ENCODE data around the gene CAPN10.

The CAPN10 gene

DNA sequence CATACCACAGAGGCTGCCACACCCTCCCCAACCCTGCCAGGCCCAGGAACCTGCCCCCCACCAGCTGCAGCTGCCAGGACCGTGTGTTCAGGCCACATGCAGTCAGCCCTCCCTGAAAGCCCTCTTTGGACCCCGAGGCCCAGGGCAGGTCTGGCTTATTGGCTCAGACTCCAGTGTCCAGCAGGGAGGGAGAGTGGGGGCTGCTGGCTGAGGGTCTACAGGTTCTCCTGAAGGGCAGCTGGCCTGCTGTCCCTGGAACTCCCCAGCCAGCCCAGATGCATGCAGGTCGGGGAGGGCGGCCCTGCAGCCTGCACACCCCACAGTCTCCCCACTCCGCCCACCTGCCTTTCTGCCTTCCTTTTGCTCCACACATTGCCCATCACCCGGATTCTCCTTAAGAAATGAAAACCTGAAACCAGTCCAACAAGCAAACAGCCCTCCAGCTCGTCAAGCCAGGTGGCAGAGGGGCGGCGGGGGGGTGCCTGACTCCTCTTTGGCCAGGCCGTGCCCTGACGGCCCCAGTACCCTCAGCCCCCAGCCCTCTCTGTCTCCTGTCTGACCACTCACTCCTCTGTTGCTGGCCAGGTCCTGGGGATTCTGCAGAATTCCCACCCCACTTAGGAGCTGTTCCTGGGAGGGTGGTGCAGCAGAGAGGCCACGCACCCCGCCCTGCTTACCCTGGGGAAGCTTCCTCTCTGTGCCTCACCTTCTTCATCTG, 56.7 kb downstream of the CAPN10 start:
- H3K4me1 Mint-ChIP-seq: no peaks in the 10 kb centered on the region
- peaks cover 3% of the 10 kb centered on the region for H3K9me3 Mint-ChIP-seq
- peaks cover 45% of the 10 kb centered on the region for H3K27me3 Mint-ChIP-seq (ENCODE audit: low read depth)
- TF ChIP-seq, protein P1, sequence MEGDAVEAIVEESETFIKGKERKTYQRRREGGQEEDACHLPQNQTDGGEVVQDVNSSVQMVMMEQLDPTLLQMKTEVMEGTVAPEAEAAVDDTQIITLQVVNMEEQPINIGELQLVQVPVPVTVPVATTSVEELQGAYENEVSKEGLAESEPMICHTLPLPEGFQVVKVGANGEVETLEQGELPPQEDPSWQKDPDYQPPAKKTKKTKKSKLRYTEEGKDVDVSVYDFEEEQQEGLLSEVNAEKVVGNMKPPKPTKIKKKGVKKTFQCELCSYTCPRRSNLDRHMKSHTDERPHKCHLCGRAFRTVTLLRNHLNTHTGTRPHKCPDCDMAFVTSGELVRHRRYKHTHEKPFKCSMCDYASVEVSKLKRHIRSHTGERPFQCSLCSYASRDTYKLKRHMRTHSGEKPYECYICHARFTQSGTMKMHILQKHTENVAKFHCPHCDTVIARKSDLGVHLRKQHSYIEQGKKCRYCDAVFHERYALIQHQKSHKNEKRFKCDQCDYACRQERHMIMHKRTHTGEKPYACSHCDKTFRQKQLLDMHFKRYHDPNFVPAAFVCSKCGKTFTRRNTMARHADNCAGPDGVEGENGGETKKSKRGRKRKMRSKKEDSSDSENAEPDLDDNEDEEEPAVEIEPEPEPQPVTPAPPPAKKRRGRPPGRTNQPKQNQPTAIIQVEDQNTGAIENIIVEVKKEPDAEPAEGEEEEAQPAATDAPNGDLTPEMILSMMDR (IDR thresholded peaks at IDR 0.05; ENCODE audit: unreplicated experiment in 3 of 3): no peak
- no peak overlapping the region for H3K4me3 Mint-ChIP-seq
- no peak overlapping the region for H3K27ac Mint-ChIP-seq
- no peaks in the 10 kb centered on the region for H3K36me3 Mint-ChIP-seq (ENCODE audit: low read depth)

DNA sequence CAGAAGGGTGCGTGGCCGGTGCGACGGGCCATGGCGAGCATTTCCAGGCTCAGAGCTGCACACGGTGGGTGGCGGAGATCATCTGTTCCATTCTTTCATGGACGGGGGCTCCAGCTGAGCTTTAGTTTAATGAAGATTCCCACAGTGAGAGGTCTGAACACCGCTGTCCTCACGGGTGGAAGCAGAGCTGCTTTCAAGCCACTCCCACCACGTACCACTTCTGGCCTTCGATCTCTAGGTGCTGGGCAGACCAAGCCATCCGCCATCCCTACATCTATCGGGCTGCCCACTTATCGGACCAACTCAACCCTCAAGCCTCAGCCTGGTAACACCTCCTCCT, 57.2 kb downstream of the CAPN10 start:
- Mint-ChIP-seq H3K27me3 (ENCODE audit: low read depth) (peaks cover 45% of the 10 kb centered on the region), H3K4me3 (no peak overlapping the region)

DNA sequence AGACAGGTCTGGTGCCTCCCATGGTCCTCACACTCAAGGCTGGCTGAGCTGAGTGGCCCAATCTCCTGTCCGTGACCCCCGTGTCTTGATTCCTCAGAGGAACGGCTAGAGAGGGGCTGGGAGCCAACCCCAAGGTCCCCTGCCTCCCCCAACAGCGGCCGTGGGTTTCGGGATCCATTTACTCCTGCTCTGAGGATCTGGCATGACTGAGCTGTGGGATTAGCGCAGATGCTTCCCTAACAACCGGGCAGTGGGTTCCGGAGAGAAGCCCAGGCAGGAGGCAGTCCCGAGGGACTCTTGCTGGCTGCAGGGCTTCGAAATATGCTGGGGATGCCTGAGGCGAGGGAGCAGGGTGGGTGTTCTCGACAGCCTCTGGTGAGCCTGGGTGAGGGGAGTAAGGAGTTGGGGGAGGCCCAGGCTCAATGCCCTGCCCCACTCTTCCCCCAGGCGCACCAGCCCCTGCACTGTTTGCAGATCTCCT, 57.7 kb downstream of the CAPN10 start:
- H3K4me1 Mint-ChIP-seq: no peaks in the 10 kb centered on the region
- no peak overlapping the region for H3K27ac Mint-ChIP-seq
- H3K9me3 Mint-ChIP-seq: no peaks in the 10 kb centered on the region
- no peak overlapping the region for H3K4me3 Mint-ChIP-seq
- peaks cover 47% of the 10 kb centered on the region for H3K27me3 Mint-ChIP-seq (ENCODE audit: low read depth)
- H3K36me3 Mint-ChIP-seq (ENCODE audit: low read depth): no peaks in the 10 kb centered on the region
- TF ChIP-seq, protein P1 (IDR thresholded peaks at IDR 0.05; ENCODE audit: unreplicated experiment in 3 of 3): no peak

More for the DNA sequence above, 57.2 kb downstream of the CAPN10 start:
- Mint-ChIP-seq H3K9me3 (peaks cover 2% of the 10 kb centered on the region), H3K27ac (no peak overlapping the region), H3K4me1 (no peaks in the 10 kb centered on the region), H3K36me3 (ENCODE audit: low read depth) (no peaks in the 10 kb centered on the region)
- TF ChIP-seq, protein P1 (IDR thresholded peaks at IDR 0.05; ENCODE audit: unreplicated experiment in 3 of 3): no peak

DNA sequence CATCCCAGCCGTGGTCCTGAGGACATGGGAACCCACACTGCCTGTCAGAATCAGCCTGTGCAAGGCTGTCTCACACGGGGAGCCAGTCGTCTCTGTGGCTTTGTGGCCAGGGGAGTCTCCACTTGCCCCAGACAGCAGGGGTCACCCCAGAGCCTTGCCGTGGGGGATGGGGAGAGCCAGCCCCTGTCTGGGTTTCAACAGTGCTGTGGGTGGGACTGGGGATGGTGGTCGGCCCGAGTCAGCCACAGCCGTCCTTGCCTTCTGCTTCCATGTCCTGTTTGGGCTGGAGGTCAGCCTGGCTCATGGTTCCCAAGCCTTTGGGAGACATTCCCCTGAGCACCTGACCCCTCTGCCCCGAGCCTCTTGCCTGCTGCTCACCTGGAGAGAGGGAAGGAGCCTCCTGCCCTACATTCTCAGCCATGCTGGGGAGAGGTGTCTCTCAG, 58.3 kb downstream of the CAPN10 start:
- Mint-ChIP-seq H3K4me1 (no peaks in the 10 kb centered on the region), H3K36me3 (ENCODE audit: low read depth) (no peaks in the 10 kb centered on the region), H3K9me3 (no peaks in the 10 kb centered on the region), H3K27ac (no peak overlapping the region), H3K27me3 (ENCODE audit: low read depth) (peaks cover 49% of the 10 kb centered on the region), H3K4me3 (no peak overlapping the region)
- TF ChIP-seq, protein P1 (IDR thresholded peaks at IDR 0.05; ENCODE audit: unreplicated experiment in 3 of 3): no peak

DNA sequence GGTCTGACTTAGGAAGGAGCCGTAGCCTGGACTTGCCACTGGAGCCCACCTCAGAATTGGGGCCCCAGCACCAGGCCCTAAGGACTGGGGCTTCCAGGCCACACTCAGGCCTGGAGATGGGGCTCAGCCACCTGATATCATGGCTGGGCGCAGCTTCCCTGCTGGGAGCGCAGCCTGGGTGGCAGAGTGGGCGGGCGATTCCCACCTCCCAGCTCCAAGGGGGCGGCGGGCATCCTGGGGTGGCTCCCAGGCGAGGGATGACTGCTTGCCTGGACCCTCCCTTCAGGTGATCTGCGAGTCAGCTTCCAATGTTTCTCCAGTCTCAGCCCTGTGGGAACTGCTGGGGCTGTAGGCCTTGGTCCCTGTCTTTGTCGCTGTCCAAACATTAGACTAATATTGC, 58.8 kb downstream of the CAPN10 start:
- Mint-ChIP-seq H3K36me3 (ENCODE audit: low read depth) (no peaks in the 10 kb centered on the region), H3K4me1 (no peaks in the 10 kb centered on the region), H3K27me3 (ENCODE audit: low read depth) (peaks cover 45% of the 10 kb centered on the region), H3K4me3 (no peak overlapping the region), H3K27ac (no peak overlapping the region), H3K9me3 (no peaks in the 10 kb centered on the region)
- TF ChIP-seq, protein P1 (IDR thresholded peaks at IDR 0.05; ENCODE audit: unreplicated experiment in 3 of 3): no peak

DNA sequence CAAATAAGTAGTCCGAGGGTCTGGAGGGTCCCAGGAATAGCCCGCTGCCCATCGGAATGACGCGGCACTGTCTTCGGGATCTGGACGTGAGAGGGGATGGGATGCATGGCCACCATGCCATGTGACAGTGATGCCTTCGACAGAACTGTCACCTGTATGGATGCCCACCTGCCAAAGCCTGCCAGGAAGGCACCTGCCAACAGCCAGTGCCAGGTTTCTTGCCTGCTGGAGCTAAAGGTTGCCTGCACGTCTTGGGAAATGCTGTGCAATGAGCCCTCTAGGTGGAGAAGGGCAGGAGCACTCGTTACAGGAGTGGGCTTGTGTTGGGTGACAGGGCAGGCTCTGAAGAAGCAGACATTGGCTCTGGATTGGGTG, 59.3 kb downstream of the CAPN10 start:
- no peaks in the 10 kb centered on the region for H3K36me3 Mint-ChIP-seq (ENCODE audit: low read depth)

More for the DNA sequence above, 59.3 kb downstream of the CAPN10 start:
- TF ChIP-seq, protein P1 (IDR thresholded peaks at IDR 0.05; ENCODE audit: unreplicated experiment in 3 of 3): no peak
- no peak overlapping the region for H3K4me3 Mint-ChIP-seq
- H3K27me3 Mint-ChIP-seq (ENCODE audit: low read depth): peaks cover 42% of the 10 kb centered on the region
- no peak overlapping the region for H3K27ac Mint-ChIP-seq
- no peaks in the 10 kb centered on the region for H3K9me3 Mint-ChIP-seq
- H3K4me1 Mint-ChIP-seq: no peaks in the 10 kb centered on the region
